ENCODE measurements around the gene DEGS2.

DNA sequence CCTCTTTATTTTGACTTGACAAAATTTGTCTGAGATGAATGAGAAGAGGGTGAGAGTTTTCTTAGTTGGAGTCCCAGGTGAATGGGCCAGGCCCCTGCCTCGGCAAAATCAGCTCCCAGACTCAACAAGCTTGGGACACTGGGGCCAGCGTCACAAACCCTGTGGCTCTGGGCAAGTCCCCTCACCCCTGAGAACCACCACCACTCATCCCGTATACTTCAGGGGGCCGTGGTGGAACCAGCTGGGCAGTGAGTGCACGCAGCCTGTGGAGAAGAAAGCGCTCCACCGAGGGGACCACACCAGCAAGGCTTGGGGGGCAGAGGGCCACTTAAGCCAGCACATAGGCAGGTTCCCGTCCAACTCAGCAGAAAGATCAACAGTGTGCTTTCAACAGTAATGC, 40.2 kb downstream of the DEGS2 start:
- TF ChIP-seq, protein P1, sequence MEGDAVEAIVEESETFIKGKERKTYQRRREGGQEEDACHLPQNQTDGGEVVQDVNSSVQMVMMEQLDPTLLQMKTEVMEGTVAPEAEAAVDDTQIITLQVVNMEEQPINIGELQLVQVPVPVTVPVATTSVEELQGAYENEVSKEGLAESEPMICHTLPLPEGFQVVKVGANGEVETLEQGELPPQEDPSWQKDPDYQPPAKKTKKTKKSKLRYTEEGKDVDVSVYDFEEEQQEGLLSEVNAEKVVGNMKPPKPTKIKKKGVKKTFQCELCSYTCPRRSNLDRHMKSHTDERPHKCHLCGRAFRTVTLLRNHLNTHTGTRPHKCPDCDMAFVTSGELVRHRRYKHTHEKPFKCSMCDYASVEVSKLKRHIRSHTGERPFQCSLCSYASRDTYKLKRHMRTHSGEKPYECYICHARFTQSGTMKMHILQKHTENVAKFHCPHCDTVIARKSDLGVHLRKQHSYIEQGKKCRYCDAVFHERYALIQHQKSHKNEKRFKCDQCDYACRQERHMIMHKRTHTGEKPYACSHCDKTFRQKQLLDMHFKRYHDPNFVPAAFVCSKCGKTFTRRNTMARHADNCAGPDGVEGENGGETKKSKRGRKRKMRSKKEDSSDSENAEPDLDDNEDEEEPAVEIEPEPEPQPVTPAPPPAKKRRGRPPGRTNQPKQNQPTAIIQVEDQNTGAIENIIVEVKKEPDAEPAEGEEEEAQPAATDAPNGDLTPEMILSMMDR (IDR thresholded peaks at IDR 0.05) = no peak
- TF ChIP-seq POLR2A (IDR thresholded peaks at IDR 0.05) = no peak

Data from right lobe of liver (tissue), 4 donors.